MM.1S (cell line): ENCODE results near the gene IL1RAPL1.

Experiments
- EZH2 ChIP-seq: fragments of 300-600 bp; sonication (generic); optimal IDR thresholded peaks from 2 replicates; pipeline ENCODE3; 2017; ENCODE audit warnings: low read depth, mild to moderate bottlenecking, antibody characterized with exemption, low read length, mixed read lengths
- EZH2phosphoT487 ChIP-seq: fragments of 300-600 bp; sonication (generic); IDR thresholded peaks from 2 replicates; pipeline ENCODE4 v1.6.1; 2018; ENCODE audit warnings: antibody characterized with exemption, low read length
- TF ChIP-seq, protein P1 (sequence below): fragments of 300-600 bp; sonication (generic); IDR thresholded peaks from 2 replicates; pipeline ENCODE4 v1.5.1; 2016; ENCODE audit warnings: antibody characterized with exemption, low read length, mixed read lengths

DNA sequence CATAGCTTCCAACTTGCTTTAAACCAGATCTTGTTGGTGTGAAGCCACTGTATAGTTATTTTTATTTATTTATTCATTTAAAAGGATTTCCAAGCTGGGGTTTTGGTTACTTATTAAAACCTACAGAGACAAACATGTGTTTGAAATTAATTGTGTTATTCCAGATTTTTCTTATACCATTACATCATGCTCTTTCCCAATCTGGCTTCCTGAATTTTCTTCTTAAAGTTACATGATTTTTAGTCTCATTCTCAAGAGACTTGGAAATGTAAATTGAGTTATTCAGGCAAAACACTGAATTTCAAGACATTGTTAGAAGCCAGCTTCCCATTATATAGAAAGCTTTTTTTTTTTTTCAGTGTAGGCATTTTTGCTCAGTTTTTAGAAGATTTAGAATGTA is 381.9 kb downstream of the IL1RAPL1 start:
- TF ChIP-seq, protein P1, sequence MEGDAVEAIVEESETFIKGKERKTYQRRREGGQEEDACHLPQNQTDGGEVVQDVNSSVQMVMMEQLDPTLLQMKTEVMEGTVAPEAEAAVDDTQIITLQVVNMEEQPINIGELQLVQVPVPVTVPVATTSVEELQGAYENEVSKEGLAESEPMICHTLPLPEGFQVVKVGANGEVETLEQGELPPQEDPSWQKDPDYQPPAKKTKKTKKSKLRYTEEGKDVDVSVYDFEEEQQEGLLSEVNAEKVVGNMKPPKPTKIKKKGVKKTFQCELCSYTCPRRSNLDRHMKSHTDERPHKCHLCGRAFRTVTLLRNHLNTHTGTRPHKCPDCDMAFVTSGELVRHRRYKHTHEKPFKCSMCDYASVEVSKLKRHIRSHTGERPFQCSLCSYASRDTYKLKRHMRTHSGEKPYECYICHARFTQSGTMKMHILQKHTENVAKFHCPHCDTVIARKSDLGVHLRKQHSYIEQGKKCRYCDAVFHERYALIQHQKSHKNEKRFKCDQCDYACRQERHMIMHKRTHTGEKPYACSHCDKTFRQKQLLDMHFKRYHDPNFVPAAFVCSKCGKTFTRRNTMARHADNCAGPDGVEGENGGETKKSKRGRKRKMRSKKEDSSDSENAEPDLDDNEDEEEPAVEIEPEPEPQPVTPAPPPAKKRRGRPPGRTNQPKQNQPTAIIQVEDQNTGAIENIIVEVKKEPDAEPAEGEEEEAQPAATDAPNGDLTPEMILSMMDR: no peak
- TF ChIP-seq EZH2 (no peak), EZH2phosphoT487 (no peak)
